Mucosa of descending colon (tissue), 3 donors: ENCODE data around the gene POLRMT. TPM values are rescaled to one million over a fixed set of nuclear protein-coding genes. Genes with fewer than 3 reads are reported as not detected.
A peak's percentile ranks its signal among the peaks of the same experiment; 100 is the strongest.
"Not testable (repeated sequence)": the region's sequence is repeated elsewhere in the genome, so short reads cannot be mapped to it uniquely, and the experiment has no call there.

Experiments
- ATAC-seq: fragments of 200-7000 bp; cut with Tn5 transposase; one replicate; pipeline ENCODE4 v1.9.1; 2020; ENCODE audit warnings: mild to moderate bottlenecking, moderate library complexity
- DNase-seq, 3 donors: peaks; one replicate each; pipeline ENCODE4 v3.0.0-alpha.2; 2020
- H3K36me3 ChIP-seq: fragments of 200-600 bp; one replicate; pipeline ENCODE4 v1.8.0; 2021; ENCODE audit warnings: low read depth, mild to moderate bottlenecking
- H3K4me1 ChIP-seq: fragments of 200-600 bp; one replicate; pipeline ENCODE4 v1.8.0; 2021; ENCODE audit warnings: low read depth, mild to moderate bottlenecking
- H3K4me3 ChIP-seq: fragments of 200-600 bp; one replicate; pipeline ENCODE4 v1.8.0; 2021; ENCODE audit warnings: mild to moderate bottlenecking
- H3K9me3 ChIP-seq: fragments of 200-600 bp; one replicate; pipeline ENCODE4 v1.8.0; 2021; ENCODE audit warnings: mild to moderate bottlenecking
- CTCF ChIP-seq: fragments of 200-600 bp; IDR thresholded peaks from one replicate; pipeline ENCODE4 v1.8.0; 2022; ENCODE audit warnings: antibody characterized with exemption, mild to moderate bottlenecking
- intact Hi-C, 2 donors: fragments of 100-400 bp; cut with DNase I in 1 of 2; cut with micrococcal nuclease in 1 of 2; formaldehyde crosslinking; loops; one replicate each; pipeline versions ENCODE4 v1.11.0 to v1.11.1; 2022; cut with DNase I, micrococcal nuclease
- total RNA-seq, 3 donors: library from RNA; stranded (reverse); fragmentation: NEBNext Ultra II Directional in 2 of 3; extraction: Animal tissue kit (Norgen Biotek cat#: 25700) in 2 of 3; gene quantifications; one replicate each; pipeline versions ENCODE4 v1.2.1 to v1.2.4, GENCODE V29; 2021 to 2023
- donor health status: DM: no; HTN: no; CAD: no; lungs with moderate emphysema.
- donor health status: DM: no; HTN: no; CAD: no.
- donor health status: DM: no; HTN: yes; CAD: no.

POLRMT gene
- total RNA-seq, 3 donors from 2014 or later = 48.3 to 61.1 (median 51.1) TPM

- peaks cover 12% of the 10 kb centered on the region for H3K4me1 ChIP-seq
- no peaks in the 10 kb centered on the region for H3K36me3 ChIP-seq
- DNase-seq = no peak
- H3K4me3 ChIP-seq = no peak overlapping the region
- intact Hi-C loops = no loop called here
- TF ChIP-seq CTCF = no peak
- ATAC-seq = no peak
- H3K9me3 ChIP-seq = no peaks in the 10 kb centered on the region
These were observed 42.6 kb upstream of the POLRMT start for GRCh38 chr19:676007-676338.

DNA sequence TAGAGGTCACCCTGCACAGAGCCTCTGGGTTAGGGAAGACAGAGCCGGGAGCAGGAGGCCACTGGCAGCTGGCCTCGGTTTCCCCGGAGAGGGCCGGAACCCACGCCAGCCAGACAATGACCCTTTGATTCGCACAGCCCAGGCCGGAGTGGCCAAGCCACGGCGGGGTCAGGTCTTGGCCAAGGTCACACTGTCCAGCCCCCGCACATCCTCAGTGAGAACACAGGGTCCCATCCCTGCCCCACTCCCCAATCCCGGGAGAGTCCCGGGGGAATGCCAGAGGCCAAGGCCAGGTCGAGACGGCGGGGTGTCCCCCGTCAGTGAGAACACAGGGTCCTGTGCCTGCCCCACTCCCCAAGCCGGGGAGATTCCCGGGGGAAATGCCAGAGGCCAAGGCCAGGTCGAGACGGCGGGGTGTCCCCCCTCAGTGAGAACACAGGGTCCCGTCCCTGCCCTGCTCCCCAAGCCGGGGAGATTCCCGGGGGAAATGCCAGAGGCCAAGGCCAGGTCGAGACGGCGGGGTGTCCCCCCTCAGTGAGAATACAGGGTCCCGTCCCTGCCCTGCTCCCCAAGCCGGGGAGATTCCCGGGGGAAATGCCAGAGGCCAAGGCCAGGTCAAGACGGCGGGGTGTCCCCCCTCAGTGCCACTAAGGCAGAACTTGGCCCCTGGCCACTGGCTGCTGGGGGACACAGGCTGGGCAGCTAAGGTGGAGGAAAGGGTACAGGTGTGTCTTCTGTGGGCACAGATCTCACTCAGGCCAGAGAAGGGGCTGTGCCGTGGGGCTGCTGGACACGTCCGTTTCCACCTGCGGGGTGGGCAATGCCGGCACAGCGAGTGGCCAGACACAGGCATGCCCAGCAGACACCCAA, 41.2 kb upstream of the POLRMT start:
- ATAC-seq (no peak), DNase-seq (peak in 1 of 3 donors; percentile 56)
- no peak for TF ChIP-seq CTCF
- intact Hi-C loops = no loop called here
- Histone ChIP-seq H3K36me3 (no peaks in the 10 kb centered on the region), H3K4me3 (no peak overlapping the region), H3K9me3 (no peaks in the 10 kb centered on the region), H3K4me1 (peaks cover 10% of the 10 kb centered on the region)

- ATAC-seq = no peak
- H3K36me3 ChIP-seq = no peaks in the 10 kb centered on the region
- no peaks in the 10 kb centered on the region for H3K9me3 ChIP-seq
- no peak for TF ChIP-seq CTCF
- DNase-seq = no peak
- H3K4me3 ChIP-seq = no peak overlapping the region
- peaks cover 3% of the 10 kb centered on the region for H3K4me1 ChIP-seq
- intact Hi-C loops = no loop called here
These were observed 37.3 kb upstream of the POLRMT start for GRCh38 chr19:670609-671075.

DNA sequence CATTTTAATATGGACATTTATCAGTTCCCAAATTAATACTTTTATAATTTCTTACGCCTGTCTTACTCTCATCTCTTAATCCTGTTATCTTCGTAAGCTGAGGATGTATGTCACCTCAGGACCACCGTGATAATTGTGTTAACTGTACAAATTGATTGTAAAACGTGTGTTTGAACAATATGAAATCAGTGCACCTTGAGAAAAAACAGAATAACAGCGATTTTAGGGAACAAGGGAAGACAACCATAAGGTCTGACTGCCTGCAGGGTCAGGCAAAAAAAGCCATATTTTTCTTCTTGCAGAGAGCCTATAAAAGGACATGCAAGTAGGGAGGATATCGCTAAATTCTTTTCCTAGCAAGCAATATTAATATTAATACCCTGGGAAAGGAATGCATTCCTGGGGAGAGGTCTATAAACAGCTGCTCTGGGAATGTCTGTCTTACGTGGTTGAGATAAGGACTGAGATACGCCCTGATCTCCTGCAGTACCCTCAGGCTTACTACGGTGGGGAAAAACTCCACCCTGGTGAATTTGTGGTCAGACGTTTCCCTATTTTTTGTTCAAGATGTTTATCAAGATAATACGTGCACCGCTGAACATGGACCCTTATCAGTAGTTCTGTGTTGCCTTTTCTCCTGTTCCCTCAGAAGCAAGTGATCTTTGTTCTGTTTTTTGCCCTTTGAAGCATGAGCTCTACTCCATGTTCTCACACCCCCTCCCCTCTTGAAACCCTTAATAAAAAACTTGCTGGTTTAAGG, 35.5 kb upstream of the POLRMT start:
- H3K9me3 ChIP-seq, H3K4me3 ChIP-seq, DNase-seq, ATAC-seq, H3K36me3 ChIP-seq, H3K4me1 ChIP-seq: not testable (repeated sequence)
- intact Hi-C loops = loop anchor here (5.0 kb wide), 1 partner anchor 63 kb away; no protein-coding TSS in a partner anchor

- not testable (repeated sequence) for H3K36me3 ChIP-seq, DNase-seq, ATAC-seq, H3K4me3 ChIP-seq, H3K9me3 ChIP-seq
- intact Hi-C loops = loop anchor here (5.0 kb wide), 1 partner anchor 65 kb away; no protein-coding TSS in a partner anchor
- H3K4me1 ChIP-seq = peaks cover 12% of the 10 kb centered on the region
These were observed 33.7 kb upstream of the POLRMT start for GRCh38 chr19:666985-667573.

- ATAC-seq (peak; percentile 19), DNase-seq (peak; percentile 82 to 89 (median 88))
- intact Hi-C loops = loop anchor here (5.0 kb wide), 1 partner anchor 67 kb away; no protein-coding TSS in a partner anchor
- no peak overlapping the region for H3K4me3 ChIP-seq
- H3K36me3 ChIP-seq = no peaks in the 10 kb centered on the region
- H3K4me1 ChIP-seq = peaks cover 22% of the 10 kb centered on the region
- H3K9me3 ChIP-seq = no peaks in the 10 kb centered on the region
- TF ChIP-seq CTCF = peak; percentile 90
These were observed 31.6 kb upstream of the POLRMT start for GRCh38 chr19:664913-665443.
